Left ventricle myocardium superior (tissue), 1 donor: ENCODE measurements around the gene KLHL7. TPM values are rescaled to one million over a fixed set of nuclear protein-coding genes. Genes with fewer than 3 reads are reported as not detected.
A peak's percentile ranks its signal among the peaks of the same experiment; 100 is the strongest.
"Not testable (repeated sequence)": the region's sequence is repeated elsewhere in the genome, so short reads cannot be mapped to it uniquely, and the experiment has no call there.

ENCODE experiments used
- ATAC-seq: fragments of 200-7000 bp; cut with Tn5 transposase; one replicate; pipeline ENCODE4 v1.9.1; 2020; ENCODE audit warnings: mild to moderate bottlenecking, moderate library complexity
- DNase-seq: peaks from one replicate; pipeline ENCODE4 v3.0.0-alpha.2; 2020
- intact Hi-C: fragments of 100-400 bp; cut with micrococcal nuclease; formaldehyde crosslinking; loops from one replicate; pipeline ENCODE4 v1.11.0; 2022
- total RNA-seq: library from RNA; stranded (reverse); fragmentation: NEBNext Ultra II Directional; extraction: Animal tissue kit (Norgen Biotek cat#: 25700); gene quantifications from one replicate; pipeline ENCODE4 v1.2.1, GENCODE V29; 2021
- donor health status: DM: no; HTN: yes; CAD: no; lungs with severe emphysema.

Gene KLHL7
- total RNA-seq, 1 donor from 2014 or later: 195 TPM

- ATAC-seq (peak; percentile 78), DNase-seq (peak; percentile 40)
- intact Hi-C loops: no loop called here
Measured at GRCh38 chr7:23205909-23206767, 100.6 kb downstream of the KLHL7 start.

- intact Hi-C loops: no loop called here
- DNase-seq (no peak), ATAC-seq (no peak)
Measured at GRCh38 chr7:23207021-23207420, 101.4 kb downstream of the KLHL7 start.

GRCh38 chr7:23207884-23208283 is 102.3 kb downstream of the KLHL7 start:
- ATAC-seq: no peak
- intact Hi-C loops: no loop called here
- DNase-seq: no peak

- ATAC-seq (no peak), DNase-seq (no peak)
- intact Hi-C loops: no loop called here
Measured at GRCh38 chr7:23208316-23208715, 102.7 kb downstream of the KLHL7 start.

- DNase-seq (no peak), ATAC-seq (no peak)
- intact Hi-C loops: no loop called here
Measured at GRCh38 chr7:23210506-23210905, 104.9 kb downstream of the KLHL7 start.

- no peak for DNase-seq
- intact Hi-C loops: no loop called here
- ATAC-seq: no peak
Measured at GRCh38 chr7:23211589-23211988, 106.0 kb downstream of the KLHL7 start.

- DNase-seq: no peak
- ATAC-seq: no peak
- intact Hi-C loops: no loop called here
Measured at GRCh38 chr7:23212395-23212794, 106.8 kb downstream of the KLHL7 start.

GRCh38 chr7:23212841-23213240 is 107.3 kb downstream of the KLHL7 start:
- intact Hi-C loops: no loop called here
- DNase-seq: no peak
- no peak for ATAC-seq

- no peak for ATAC-seq
- intact Hi-C loops: no loop called here
- no peak for DNase-seq
Measured at GRCh38 chr7:23213755-23214154, 108.2 kb downstream of the KLHL7 start.

GRCh38 chr7:23214423-23214822 is 108.8 kb downstream of the KLHL7 start:
- DNase-seq (no peak), ATAC-seq (no peak)
- intact Hi-C loops: no loop called here

GRCh38 chr7:23214938-23215337 is 109.4 kb downstream of the KLHL7 start:
- ATAC-seq: no peak
- intact Hi-C loops: no loop called here
- DNase-seq: no peak

GRCh38 chr7:23216021-23216420 is 110.4 kb downstream of the KLHL7 start:
- ATAC-seq (peak; percentile 86), DNase-seq (peak; percentile 69)
- intact Hi-C loops: no loop called here

- intact Hi-C loops: no loop called here
- no peak for ATAC-seq
- DNase-seq: no peak
Measured at GRCh38 chr7:23218196-23218595, 112.6 kb downstream of the KLHL7 start.

GRCh38 chr7:23220690-23221305 is 115.2 kb downstream of the KLHL7 start:
- ATAC-seq (peak; percentile 47), DNase-seq (no peak)
- intact Hi-C loops: no loop called here

GRCh38 chr7:23222439-23223030 is 117.0 kb downstream of the KLHL7 start:
- no peak for DNase-seq
- intact Hi-C loops: no loop called here

GRCh38 chr7:23224364-23224763 is 118.8 kb downstream of the KLHL7 start:
- intact Hi-C loops, DNase-seq, ATAC-seq: not testable (repeated sequence)

More at GRCh38 chr7:23222439-23223030, 117.0 kb downstream of the KLHL7 start:
- ATAC-seq: no peak

GRCh38 chr7:23226844-23227450 is 121.4 kb downstream of the KLHL7 start:
- ATAC-seq: peak; percentile 38

More at GRCh38 chr7:23226844-23227450, 121.4 kb downstream of the KLHL7 start:
- no peak for DNase-seq
- intact Hi-C loops: no loop called here
